ENCODE data around the gene PACRG. TPM values are rescaled to one million over a fixed set of nuclear protein-coding genes. Genes with fewer than 3 reads are reported as not detected.

Gene PACRG
- total and polyA plus RNA-seq, 2 experiments from 2014 or later: 0.17 to 0.68 TPM

- H3K9me3 Mint-ChIP-seq: peaks cover 9% of the 10 kb centered on the region
- no peaks in the 10 kb centered on the region for H3K27me3 Mint-ChIP-seq (ENCODE audit: insufficient read depth, low read depth, poor library complexity)
- H3K79me2 ChIP-seq (replicated peaks; ENCODE audit: insufficient read depth): no peaks in the 10 kb centered on the region
- no peak overlapping the region for H3K27ac ChIP-seq (ENCODE audit: low read depth)
- no peak for TF ChIP-seq CREB1 (CRISPR knock-in tag; IDR thresholded peaks at IDR 0.05; ENCODE audit: low read depth)
- no peaks in the 10 kb centered on the region; the same call in 1 of the 2 replicates for H3K9me2 ChIP-seq (ENCODE audit: insufficient read depth)
- peaks cover 3% of the 10 kb centered on the region; the same call in 2 of the 3 replicates for H3K36me3 Mint-ChIP-seq (ENCODE audit: low read depth)
- no peak overlapping the region for H3K27ac Mint-ChIP-seq
- no peak overlapping the region for H3K4me3 Mint-ChIP-seq
- H3F3A ChIP-seq (replicated peaks; ENCODE audit: low read depth): no peaks in the 10 kb centered on the region
- DNase-seq (ENCODE audit: low spot score): no peak
- no peak overlapping the region for H2AFZ ChIP-seq
- H4K20me1 ChIP-seq (replicated peaks; ENCODE audit: insufficient read depth): no peaks in the 10 kb centered on the region
- ATAC-seq: no peak
- no peaks in the 10 kb centered on the region for H3K36me3 ChIP-seq (ENCODE audit: insufficient read depth)
- no peak overlapping the region for H3K4me3 ChIP-seq
- H3K27me3 ChIP-seq (ENCODE audit: insufficient read depth): no peaks in the 10 kb centered on the region
- no peaks in the 10 kb centered on the region for H3K4me1 Mint-ChIP-seq
- no peaks in the 10 kb centered on the region for H3K4me1 ChIP-seq (ENCODE audit: insufficient read depth)
- H3K4me2 ChIP-seq: no peak overlapping the region
Measured at GRCh38 chr6:163057260-163057659, 329.5 kb downstream of the PACRG start.

GRCh38 chr6:163062790-163063189 lies 335.0 kb downstream of the PACRG start:
- H3K9me2 ChIP-seq (ENCODE audit: insufficient read depth): no peaks in the 10 kb centered on the region; the same call in 1 of the 2 replicates
- ATAC-seq: no peak
- H3K36me3 ChIP-seq (ENCODE audit: insufficient read depth): no peaks in the 10 kb centered on the region
- no peaks in the 10 kb centered on the region for H3K79me2 ChIP-seq (replicated peaks; ENCODE audit: insufficient read depth)
- H3K27me3 ChIP-seq (ENCODE audit: insufficient read depth): no peaks in the 10 kb centered on the region
- H3K4me1 Mint-ChIP-seq: peaks cover 3% of the 10 kb centered on the region; the same call in 2 of the 3 replicates
- DNase-seq (ENCODE audit: low spot score): no peak
- H3K27ac ChIP-seq (ENCODE audit: low read depth): no peak overlapping the region
- no peaks in the 10 kb centered on the region; the same call in 2 of the 3 replicates for H3K9me3 Mint-ChIP-seq
- no peaks in the 10 kb centered on the region for H4K20me1 ChIP-seq (replicated peaks; ENCODE audit: insufficient read depth)
- no peaks in the 10 kb centered on the region for H3K36me3 Mint-ChIP-seq (ENCODE audit: low read depth)
- H3K27me3 Mint-ChIP-seq (ENCODE audit: insufficient read depth, low read depth, poor library complexity): no peaks in the 10 kb centered on the region
- H3K27ac Mint-ChIP-seq: no peak overlapping the region
- H2AFZ ChIP-seq: no peak overlapping the region
- H3F3A ChIP-seq (replicated peaks; ENCODE audit: low read depth): no peaks in the 10 kb centered on the region
- no peak overlapping the region for H3K4me3 Mint-ChIP-seq
- no peak overlapping the region for H3K4me3 ChIP-seq
- no peak for TF ChIP-seq NANOG (IDR thresholded peaks at IDR 0.05; ENCODE audit: borderline replicate concordance)
- no peak for TF ChIP-seq JUNB (IDR thresholded peaks at IDR 0.05; ENCODE audit: unreplicated experiment)
- TF ChIP-seq STAT1 (IDR thresholded peaks at IDR 0.05; ENCODE audit: unreplicated experiment): no peak
- TF ChIP-seq EZH2 (IDR thresholded peaks at IDR 0.05; ENCODE audit: low read depth, unreplicated experiment): no peak
- no peak for TF ChIP-seq ZNF114 (CRISPR knock-in tag; IDR thresholded peaks at IDR 0.05)
- TF ChIP-seq EZH2phosphoT487 (IDR thresholded peaks at IDR 0.05; ENCODE audit: unreplicated experiment): no peak
- TF ChIP-seq ZNF331 (CRISPR knock-in tag; IDR thresholded peaks at IDR 0.05; ENCODE audit: low read depth): no peak
- no peak for TF ChIP-seq CREB1 (CRISPR knock-in tag; IDR thresholded peaks at IDR 0.05; ENCODE audit: low read depth)
- no peak for TF ChIP-seq ZNF462 (CRISPR knock-in tag; IDR thresholded peaks at IDR 0.05)
- H3K4me1 ChIP-seq (ENCODE audit: insufficient read depth): no peaks in the 10 kb centered on the region
- H3K4me2 ChIP-seq: no peak overlapping the region
